SIG-M5 (cell line): Measurements from ENCODE around the gene FBXL2.
"Not testable (repeated sequence)": the region's sequence is repeated elsewhere in the genome, so short reads cannot be mapped to it uniquely, and the experiment has no call there.

Experiments
- DNase-seq: peaks from one replicate; lab custom pipeline; 2025; lab: John Stamatoyannopoulos, UW

The FBXL2 gene

GRCh38 chr3:33429306-33429705, 152.1 kb downstream of the FBXL2 start:
- DNase-seq = not testable (repeated sequence)

GRCh38 chr3:33430061-33430460, 152.8 kb downstream of the FBXL2 start:
- no peak for DNase-seq

- DNase-seq = no peak
Measured at GRCh38 chr3:33430571-33430970, 153.3 kb downstream of the FBXL2 start.

GRCh38 chr3:33433843-33434242, 156.6 kb downstream of the FBXL2 start:
- no peak for DNase-seq
